Measurements from ENCODE around the gene EDEM3. TPM values are rescaled to one million over a fixed set of nuclear protein-coding genes. Genes with fewer than 3 reads are reported as not detected.

The EDEM3 gene
- total and polyA plus RNA-seq, 2 donors (not counting 1 experiment from before 2014, with no cell fraction given), result 40.2 to 47.9 TPM

DNA sequence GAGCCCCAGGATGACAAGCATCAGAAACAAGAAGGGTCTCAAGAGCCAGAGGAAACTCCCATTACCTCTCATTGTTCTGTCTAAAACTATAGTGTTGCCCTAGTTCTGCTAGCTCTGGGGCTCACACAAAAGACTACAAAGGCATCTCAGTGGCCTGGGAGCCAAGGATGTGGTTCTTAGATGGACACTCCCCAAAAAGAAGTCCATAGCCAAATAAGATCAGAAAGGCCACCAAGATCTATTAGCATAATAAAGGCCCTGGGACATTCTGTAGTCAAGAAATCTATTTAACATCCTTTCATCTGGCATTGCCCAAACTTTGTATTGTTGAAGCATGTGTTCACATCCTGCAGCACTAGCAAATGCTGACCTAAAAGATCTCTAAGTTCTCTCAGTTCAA, 99.5 kb downstream of the EDEM3 start:
- Histone ChIP-seq H3K9me3 (ENCODE audit: control insufficient read depth, insufficient read depth, low read depth, low read length) (no peaks in the 10 kb centered on the region), H3K27me3 (ENCODE audit: control insufficient read depth, insufficient read depth, low read length) (no peaks in the 10 kb centered on the region), H3K4me3 (replicated peaks in 1 of 4; ENCODE audit: control extremely low read depth in 1 of 4, insufficient read depth in 1 of 4, low read depth in 3 of 4, low read length in 4 of 4) (no peak overlapping the region), H3K79me2 (ENCODE audit: control insufficient read depth, insufficient read depth, low read length) (no peaks in the 10 kb centered on the region), H4K20me1 (ENCODE audit: control insufficient read depth, extremely low read depth, insufficient read depth, low read length) (no peaks in the 10 kb centered on the region), H3K9ac (ENCODE audit: insufficient read depth, low read length) (no peak overlapping the region), H3K27ac (ENCODE audit: insufficient read depth, low read length) (no peak overlapping the region), H3K36me3 (ENCODE audit: control insufficient read depth, insufficient read depth, low read length) (no peaks in the 10 kb centered on the region), H3K4me2 (ENCODE audit: extremely low read depth, insufficient read depth, low read length) (no peak overlapping the region), H2AFZ (ENCODE audit: low read length) (no peak overlapping the region), H3K4me1 (ENCODE audit: control insufficient read depth, extremely low read depth, insufficient read depth, low read length) (no peaks in the 10 kb centered on the region)
- DNase-seq (ENCODE audit: low read depth in 2 of 2), result no peak
- TF ChIP-seq EZH2 (IDR thresholded peaks at IDR 0.05; ENCODE audit: low read length, missing control alignments), result no peak
- TF ChIP-seq, protein P1, sequence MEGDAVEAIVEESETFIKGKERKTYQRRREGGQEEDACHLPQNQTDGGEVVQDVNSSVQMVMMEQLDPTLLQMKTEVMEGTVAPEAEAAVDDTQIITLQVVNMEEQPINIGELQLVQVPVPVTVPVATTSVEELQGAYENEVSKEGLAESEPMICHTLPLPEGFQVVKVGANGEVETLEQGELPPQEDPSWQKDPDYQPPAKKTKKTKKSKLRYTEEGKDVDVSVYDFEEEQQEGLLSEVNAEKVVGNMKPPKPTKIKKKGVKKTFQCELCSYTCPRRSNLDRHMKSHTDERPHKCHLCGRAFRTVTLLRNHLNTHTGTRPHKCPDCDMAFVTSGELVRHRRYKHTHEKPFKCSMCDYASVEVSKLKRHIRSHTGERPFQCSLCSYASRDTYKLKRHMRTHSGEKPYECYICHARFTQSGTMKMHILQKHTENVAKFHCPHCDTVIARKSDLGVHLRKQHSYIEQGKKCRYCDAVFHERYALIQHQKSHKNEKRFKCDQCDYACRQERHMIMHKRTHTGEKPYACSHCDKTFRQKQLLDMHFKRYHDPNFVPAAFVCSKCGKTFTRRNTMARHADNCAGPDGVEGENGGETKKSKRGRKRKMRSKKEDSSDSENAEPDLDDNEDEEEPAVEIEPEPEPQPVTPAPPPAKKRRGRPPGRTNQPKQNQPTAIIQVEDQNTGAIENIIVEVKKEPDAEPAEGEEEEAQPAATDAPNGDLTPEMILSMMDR (conservative IDR thresholded peaks at IDR 0.05 in 1 of 2, IDR thresholded peaks at IDR 0.05 in 1 of 2; ENCODE audit: low read depth in 1 of 2, low read length in 2 of 2), result no peak

DNA sequence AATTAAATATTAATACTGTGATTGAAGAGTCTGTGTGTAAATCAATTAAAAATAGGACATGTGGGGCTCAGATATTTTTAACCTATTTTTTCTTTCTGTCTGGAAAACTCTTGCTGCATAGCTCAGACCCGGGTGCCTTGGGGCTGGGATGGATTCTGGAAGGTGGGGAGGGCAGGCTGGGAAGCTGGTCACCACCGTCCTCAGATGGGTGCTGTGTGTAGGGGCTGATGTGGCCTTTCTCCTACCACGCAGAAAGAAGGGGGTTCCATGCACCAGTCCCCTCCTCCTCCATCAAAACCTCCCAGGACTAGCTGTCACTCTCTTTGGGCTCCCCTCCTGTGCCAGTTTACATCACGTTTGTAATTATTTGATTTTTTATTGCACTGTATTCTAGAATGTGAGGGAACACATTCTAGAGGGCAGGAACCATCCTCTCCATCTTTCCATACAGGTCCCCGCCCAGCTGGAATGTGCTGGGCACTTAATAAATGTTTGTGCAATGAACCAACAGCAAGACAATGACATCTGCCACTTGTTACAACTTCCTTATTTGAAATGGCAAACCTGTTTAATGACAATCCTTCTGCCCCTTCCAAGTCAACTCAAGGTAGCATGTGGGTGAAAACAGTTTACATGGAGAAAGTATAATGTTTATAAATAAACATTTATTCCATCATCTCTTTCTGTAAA, 104.3 kb downstream of the EDEM3 start:
- H4K20me1 ChIP-seq (ENCODE audit: control insufficient read depth, extremely low read depth, insufficient read depth, low read length), result no peaks in the 10 kb centered on the region
- H3K9ac ChIP-seq (ENCODE audit: insufficient read depth, low read length), result no peak overlapping the region
- H2AFZ ChIP-seq (ENCODE audit: low read length), result no peak overlapping the region
- H3K4me2 ChIP-seq (ENCODE audit: extremely low read depth, insufficient read depth, low read length), result no peak overlapping the region
- TF ChIP-seq, protein P1 (conservative IDR thresholded peaks at IDR 0.05 in 1 of 2, IDR thresholded peaks at IDR 0.05 in 1 of 2; ENCODE audit: low read depth in 1 of 2, low read length in 2 of 2), result no peak
- TF ChIP-seq EZH2 (IDR thresholded peaks at IDR 0.05; ENCODE audit: low read length, missing control alignments), result no peak
- no peak overlapping the region for H3K4me3 ChIP-seq (replicated peaks in 1 of 4; ENCODE audit: control extremely low read depth in 1 of 4, insufficient read depth in 1 of 4, low read depth in 3 of 4, low read length in 4 of 4)
- no peak overlapping the region for H3K27ac ChIP-seq (ENCODE audit: insufficient read depth, low read length)
- DNase-seq (ENCODE audit: low read depth in 2 of 2), result no peak
- no peaks in the 10 kb centered on the region for H3K36me3 ChIP-seq (ENCODE audit: control insufficient read depth, insufficient read depth, low read length)
- no peaks in the 10 kb centered on the region for H3K9me3 ChIP-seq (ENCODE audit: control insufficient read depth, insufficient read depth, low read depth, low read length)
- no peaks in the 10 kb centered on the region for H3K27me3 ChIP-seq (ENCODE audit: control insufficient read depth, insufficient read depth, low read length)
- no peaks in the 10 kb centered on the region for H3K79me2 ChIP-seq (ENCODE audit: control insufficient read depth, insufficient read depth, low read length)
- H3K4me1 ChIP-seq (ENCODE audit: control insufficient read depth, extremely low read depth, insufficient read depth, low read length), result peaks cover 9% of the 10 kb centered on the region

DNA sequence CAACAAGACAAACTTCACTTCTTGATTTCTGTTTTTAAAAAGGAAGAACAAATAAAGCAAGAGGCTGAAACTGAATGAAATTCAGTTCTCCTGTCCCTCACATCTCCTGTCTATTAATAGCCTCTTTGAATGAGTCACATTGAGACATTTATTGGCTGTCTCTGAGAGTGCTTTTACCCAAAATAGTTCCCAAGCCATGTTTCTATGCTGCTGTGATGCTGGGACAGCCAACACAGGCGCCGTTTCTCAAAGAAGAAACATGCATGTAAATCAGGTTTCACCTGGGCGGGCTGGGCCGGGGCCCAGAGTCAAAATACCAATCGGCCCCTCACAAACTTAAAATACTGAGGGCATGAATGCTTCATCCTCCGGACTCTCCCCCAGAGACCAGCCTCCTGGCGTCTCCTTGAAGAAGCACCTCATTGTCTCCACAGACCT, 105.2 kb downstream of the EDEM3 start:
- Histone ChIP-seq H3K4me1 (ENCODE audit: control insufficient read depth, extremely low read depth, insufficient read depth, low read length) (peaks cover 9% of the 10 kb centered on the region), H3K27ac (ENCODE audit: insufficient read depth, low read length) (no peak overlapping the region), H3K36me3 (ENCODE audit: control insufficient read depth, insufficient read depth, low read length) (no peaks in the 10 kb centered on the region), H2AFZ (ENCODE audit: low read length) (no peak overlapping the region), H3K4me3 (replicated peaks in 1 of 4; ENCODE audit: control extremely low read depth in 1 of 4, insufficient read depth in 1 of 4, low read depth in 3 of 4, low read length in 4 of 4) (no peak overlapping the region), H3K4me2 (ENCODE audit: extremely low read depth, insufficient read depth, low read length) (peak overlapping the region; percentile 41), H3K9ac (ENCODE audit: insufficient read depth, low read length) (no peak overlapping the region), H3K9me3 (ENCODE audit: control insufficient read depth, insufficient read depth, low read depth, low read length) (no peaks in the 10 kb centered on the region), H3K27me3 (ENCODE audit: control insufficient read depth, insufficient read depth, low read length) (no peaks in the 10 kb centered on the region), H3K79me2 (ENCODE audit: control insufficient read depth, insufficient read depth, low read length) (no peaks in the 10 kb centered on the region), H4K20me1 (ENCODE audit: control insufficient read depth, extremely low read depth, insufficient read depth, low read length) (no peaks in the 10 kb centered on the region)
- peak; percentile 27 to 45 for DNase-seq (ENCODE audit: low read depth in 2 of 2)
- TF ChIP-seq, protein P1 (conservative IDR thresholded peaks at IDR 0.05 in 1 of 2, IDR thresholded peaks at IDR 0.05 in 1 of 2; ENCODE audit: low read depth in 1 of 2, low read length in 2 of 2), result no peak
- TF ChIP-seq EZH2 (IDR thresholded peaks at IDR 0.05; ENCODE audit: low read length, missing control alignments), result no peak

All from fibroblast of lung (primary cell).